Endometrial microvascular endothelial cells (primary cell): ENCODE data around the gene MFAP3. TPM values are rescaled to one million over a fixed set of nuclear protein-coding genes. Genes with fewer than 3 reads are reported as not detected.

ENCODE experiments used
- in situ Hi-C: cut with HindIII; loops from 2 replicates; pipeline ENCODE4 v1.10.0; 2017; ENCODE audit warnings: low sequenced_read_pairs, low pct_unique_long_range_greater_than_20kb; ENCODE audit errors: inconsistent ontology term
- total RNA-seq: library from RNA; depleted of rRNA; stranded (reverse); fragments of >200 nt; gene quantifications from one replicate; pipeline ENCODE4 v1.2.3, GENCODE V29; 2015; ENCODE audit errors: inconsistent ontology term

MFAP3 gene
- total RNA-seq, 1 donor from 2014 or later = 72.7 TPM

DNA sequence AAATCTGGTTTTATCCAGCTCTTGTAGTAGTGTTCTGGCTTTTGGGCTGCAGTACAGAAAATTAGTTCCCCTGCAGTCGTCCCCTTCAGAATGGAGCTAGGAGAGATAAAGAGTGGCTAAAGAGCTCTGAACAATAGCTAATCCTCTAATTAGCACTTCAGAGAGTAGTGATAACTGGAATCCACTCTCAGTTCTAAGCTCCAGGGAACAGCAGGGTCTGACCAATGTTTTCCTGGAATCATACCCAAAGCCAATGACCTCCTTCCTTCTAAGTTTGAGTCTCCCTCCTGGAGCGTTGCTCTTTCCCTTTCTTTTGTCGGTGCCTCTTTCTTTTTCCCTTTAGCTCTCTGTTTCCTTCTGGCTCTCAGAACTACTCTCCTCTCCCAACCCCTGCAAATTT is 47.4 kb downstream of the MFAP3 start:
- in situ Hi-C loops = no loop called here

DNA sequence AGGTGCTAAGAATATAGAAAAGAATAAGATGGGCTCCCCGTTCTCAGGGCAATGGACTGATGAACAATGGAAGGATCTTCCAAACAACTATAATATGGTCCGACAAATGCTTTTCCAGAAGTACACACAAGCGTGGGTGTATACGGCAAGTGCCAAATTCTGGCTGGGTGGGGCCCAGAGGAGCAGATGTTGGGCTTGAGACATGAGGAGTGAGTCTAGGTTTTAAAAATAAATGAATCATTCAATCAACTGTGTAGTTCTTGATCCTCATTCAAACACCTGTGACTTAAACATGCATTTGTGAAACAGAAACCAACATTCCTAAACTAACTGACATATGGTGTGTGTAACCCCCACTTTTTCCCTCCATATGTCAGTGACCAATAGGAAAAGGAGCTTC is 47.9 kb downstream of the MFAP3 start:
- in situ Hi-C loops = no loop called here

DNA sequence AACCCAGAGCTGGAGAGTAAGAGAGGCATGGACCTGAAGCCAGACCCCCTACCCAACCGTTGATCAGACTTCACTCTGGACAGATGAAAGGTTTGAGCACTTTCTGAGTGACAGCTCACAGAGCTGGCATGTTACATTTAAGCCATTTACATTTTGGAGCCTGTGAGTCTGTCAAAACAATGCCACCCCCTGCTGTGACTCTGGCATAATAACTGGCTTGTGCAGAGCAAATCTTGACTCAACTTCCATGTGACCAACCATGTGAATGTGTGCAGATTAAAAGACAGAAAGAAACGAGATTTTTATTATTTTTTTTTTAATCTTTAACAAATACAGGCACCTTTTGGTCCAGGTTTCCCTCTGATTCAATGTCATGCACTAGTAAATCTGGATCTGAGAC is 48.5 kb downstream of the MFAP3 start:
- in situ Hi-C loops = no loop called here

DNA sequence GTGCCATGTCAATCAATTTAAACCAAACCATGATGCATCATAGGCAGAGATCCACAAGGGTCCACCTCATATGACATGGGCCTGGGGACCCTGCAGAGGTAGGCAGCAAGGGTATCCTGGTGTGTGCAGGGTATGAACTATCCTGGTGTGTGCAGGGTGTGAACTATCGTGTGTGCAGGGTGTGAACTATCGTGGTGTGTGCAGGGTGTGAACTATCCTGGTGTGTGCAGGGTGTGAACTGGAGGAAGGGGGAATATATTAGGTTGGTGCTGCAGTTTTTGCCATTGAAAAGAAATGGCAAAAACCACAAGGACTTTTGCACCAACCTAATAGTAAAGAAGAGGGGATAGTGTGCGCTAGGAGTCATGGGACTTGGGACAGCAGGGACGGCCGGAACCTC is 50.0 kb downstream of the MFAP3 start:
- in situ Hi-C loops = no loop called here

DNA sequence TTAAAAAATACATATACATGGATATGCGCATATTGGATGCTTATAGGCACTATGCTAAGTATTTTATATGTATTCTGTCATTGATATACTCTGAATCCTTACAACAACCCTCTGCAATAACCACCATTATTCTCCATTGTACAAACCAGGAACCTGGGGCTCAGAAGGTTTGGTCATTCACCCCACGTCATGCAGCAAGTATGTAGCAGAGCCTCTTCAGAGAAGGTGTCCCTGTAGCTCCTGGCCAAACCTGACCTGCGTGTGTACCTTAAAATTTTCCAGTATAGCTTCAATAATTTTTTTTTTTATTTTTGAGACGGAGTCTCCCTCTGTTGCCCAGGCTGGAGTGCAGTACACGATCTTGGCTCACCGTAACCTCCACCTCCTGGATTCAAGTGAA is 51.9 kb downstream of the MFAP3 start:
- in situ Hi-C loops = no loop called here

DNA sequence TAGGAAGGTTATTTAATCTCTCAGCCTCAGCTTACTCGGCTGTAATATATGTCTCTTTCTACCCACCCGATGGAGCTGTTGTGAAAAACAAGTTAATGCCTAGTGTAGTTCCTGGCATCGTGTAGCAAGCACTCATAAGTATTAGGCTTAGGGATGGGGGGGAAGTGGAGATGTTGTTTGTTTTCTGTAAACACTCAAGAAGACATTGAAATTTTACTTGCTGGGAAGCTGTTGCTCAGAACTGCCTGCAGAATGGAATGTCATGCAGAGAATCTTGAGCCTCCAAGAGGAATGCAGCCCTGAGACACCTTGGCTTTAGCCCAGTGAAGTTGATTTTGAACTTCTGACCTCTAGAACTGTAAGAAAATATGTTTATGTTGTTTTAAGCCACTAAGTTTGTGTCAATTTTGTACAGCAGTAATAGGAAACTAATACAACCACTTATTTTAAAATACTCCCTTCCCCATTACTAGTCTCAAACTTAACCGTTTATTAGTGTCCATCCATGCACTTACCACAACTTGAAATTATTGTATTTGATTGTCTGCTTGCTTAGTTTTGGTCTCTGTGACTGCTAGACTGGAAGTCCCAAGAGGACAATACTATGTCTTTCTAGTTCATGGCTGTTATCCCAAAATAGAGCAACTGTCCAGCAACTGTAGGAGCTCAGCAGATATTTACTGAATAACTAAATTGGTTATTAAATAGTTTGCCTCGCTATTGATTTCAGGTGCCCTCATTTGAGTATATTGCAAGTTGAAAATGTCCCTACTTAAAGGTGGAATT is 53.8 kb downstream of the MFAP3 start:
- in situ Hi-C loops = no loop called here

DNA sequence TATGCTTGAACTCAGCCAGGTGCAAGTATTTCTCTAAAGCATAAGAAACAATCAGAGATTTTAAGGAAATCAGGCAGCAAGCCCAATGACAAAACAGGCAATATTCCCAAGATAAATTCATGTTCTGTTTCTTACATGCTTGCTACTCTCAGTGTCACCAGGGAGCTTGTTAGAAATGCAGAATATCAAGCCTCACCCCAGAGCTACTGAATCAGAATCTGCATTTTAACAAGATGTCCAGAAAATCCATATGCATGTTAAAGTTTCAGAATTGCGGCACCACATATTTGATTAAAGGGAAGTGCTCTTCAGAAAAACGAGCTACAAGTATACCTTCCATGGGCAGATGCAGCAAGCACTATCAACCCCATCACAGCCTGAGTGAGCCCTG is 54.4 kb downstream of the MFAP3 start:
- in situ Hi-C loops = no loop called here

DNA sequence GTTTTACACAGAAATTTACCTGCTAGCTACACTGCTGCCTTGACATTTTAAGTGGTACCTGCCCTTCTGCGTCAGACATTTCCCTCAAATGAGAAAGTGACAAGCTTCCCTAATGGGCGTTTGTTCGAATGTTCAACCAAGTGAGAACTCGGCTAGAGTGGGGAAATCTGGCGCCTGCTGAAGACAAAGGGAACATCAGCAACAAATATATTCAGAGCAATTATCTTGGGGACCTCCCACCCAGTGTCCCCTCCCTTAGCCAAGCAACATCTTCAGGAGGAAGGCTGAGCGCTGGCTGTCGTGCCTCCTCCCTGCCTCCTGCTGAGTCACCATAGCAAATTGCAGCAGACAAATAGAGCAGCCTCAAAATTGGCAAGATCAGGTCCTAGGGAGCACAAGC is 57.1 kb downstream of the MFAP3 start:
- in situ Hi-C loops = no loop called here

DNA sequence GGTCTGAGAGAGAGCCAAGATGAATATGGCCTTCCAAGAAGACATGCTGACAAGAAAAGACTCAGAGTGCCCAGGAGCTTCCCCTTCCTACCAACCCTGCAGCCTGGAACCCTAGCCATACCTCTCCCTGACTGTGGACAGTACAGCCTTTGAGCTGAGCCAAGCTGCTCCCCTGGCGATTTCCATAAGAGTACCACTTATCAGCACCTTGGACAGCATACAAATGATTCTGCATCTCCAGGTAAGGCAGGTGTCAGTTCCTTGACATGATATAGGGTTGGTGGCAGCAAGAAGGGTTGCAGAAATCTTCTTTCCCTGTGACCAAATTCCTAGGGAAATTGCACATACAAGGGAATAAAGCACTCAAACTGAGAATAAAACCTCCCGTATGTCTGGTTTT is 58.3 kb downstream of the MFAP3 start:
- in situ Hi-C loops = no loop called here

DNA sequence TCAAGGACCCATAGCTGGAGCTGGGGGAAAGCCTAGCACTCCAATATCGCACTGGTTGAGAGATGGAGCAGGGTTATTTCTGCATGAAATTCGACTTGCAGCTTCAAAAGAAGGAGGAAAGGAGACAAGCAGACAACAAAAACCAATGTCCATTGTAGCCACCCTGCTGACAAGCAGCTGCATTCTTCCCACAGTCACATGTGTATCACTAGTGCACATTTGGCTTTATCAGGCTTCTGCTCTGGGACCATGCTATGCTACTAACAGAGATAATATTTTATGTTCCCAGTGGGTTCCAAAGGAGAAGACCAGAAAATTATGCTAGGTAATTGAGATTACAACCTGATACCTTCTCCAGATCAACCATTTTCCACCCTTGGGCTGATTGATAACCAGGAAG is 59.7 kb downstream of the MFAP3 start:
- in situ Hi-C loops = no loop called here

DNA sequence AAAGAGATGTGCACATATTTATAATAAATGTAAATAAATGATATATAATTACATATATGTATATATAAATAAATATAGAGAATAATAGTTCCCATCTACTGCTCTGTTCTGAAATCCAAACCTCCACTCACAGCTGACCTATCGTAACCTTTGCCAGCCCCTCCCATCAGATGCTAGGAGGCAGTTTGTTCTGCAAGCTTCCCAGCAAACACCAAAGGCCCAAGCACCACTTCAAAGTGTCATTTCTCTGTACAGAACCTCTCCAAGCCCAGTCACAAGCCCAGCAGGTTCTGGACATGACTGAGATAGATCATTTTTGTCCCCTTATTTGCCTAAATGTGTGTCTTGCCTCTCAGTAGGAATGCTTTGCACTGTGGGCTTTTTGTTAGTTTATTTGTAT is 62.4 kb downstream of the MFAP3 start:
- in situ Hi-C loops = no loop called here

DNA sequence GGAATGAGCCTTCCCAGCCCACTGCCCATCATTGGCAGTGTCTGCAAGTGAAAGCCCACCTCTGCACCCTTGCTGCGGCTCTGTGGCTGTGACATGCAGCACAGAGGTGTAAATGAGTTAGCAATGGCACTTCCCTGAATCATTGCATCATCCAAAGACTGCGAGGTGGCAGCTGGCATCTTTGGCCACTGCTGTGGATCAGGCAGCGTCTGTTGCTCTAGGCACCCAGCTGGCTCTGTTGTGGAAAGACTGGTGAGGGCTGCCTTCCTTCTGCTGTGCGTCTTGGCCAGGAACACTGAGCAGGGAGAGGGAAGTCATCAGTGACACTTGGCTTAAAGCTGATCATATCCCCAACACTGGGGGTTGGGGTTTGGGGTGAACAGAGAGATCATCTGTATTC is 64.5 kb downstream of the MFAP3 start:
- in situ Hi-C loops = no loop called here

Other genes with a start within 250 kb of the MFAP3 start
- 11.9 TPM for gene FAM114A2, start 57 bp upstream of the MFAP3 start, total RNA-seq
- gene GALNT10, start 151.8 kb downstream of the MFAP3 start, total RNA-seq = 55.1 TPM